Fibroblast of skin of abdomen (primary cell): Measurements from ENCODE around the gene PBX2.
"Not testable (repeated sequence)": the region's sequence is repeated elsewhere in the genome, so short reads cannot be mapped to it uniquely, and the experiment has no call there.

Experiments used
- DNase-seq: peaks from one replicate; pipeline ENCODE4 v3.0.0-alpha.2; 2013

PBX2 gene

DNA sequence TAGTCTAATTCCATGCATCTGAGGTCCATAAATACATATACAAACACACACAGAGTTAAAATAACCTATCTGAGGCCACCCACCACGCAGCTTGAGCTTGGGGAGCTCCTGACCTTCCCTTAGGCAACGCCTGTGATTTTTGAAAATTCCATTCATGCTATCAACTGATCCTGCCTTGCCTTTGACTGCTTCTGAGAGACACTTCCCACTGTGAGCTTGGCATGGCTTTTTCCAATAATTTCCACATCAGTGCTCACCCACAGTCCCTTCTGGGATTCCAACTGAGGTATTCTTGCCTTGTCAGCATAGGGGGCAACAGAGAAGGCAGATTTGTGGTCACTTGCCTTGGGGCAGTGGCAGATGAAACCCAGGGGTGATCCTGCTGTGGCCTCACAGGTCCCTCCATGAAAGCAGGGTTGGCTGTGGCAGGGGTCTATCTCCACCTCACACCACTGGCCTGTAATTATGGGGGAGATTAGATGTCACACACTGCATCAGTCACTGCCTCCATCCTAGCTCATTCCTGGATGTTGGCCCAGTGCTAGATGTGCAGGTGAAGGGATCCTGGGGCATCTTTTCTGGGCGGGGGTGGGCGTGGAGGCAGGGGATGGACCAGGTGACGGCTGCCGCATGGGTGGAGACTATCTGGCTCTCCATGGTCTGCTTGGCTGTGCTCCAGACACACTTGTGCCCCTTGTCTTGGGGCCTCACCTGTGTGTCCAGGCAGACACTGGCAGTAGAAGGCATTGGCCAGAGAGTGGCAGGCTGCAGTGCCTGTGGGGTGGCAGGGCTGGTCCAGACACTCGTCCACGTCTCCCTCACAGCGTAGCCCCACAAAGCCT, 13.6 kb upstream of the PBX2 start:
- DNase-seq: no peak

DNA sequence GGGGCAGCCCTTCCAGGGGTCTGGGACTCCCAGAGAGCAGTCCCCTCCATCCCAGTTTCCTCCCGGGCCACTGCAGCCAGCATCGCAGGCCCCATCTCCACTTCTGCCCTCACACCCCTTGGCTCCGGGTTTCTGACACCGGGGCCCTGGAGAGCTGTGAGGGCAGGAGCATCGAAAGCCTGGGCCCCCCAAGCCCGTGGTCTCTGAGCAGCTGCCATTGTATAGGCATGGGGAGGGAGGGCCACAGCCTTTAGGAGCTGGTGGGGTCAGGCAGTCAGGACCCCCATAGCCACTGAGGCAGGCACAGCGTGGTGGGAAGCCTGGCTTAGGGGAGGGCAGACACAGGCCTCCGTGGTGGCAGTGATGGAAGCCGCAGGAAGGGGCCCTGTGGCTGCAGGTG, 12.2 kb upstream of the PBX2 start:
- no peak for DNase-seq

DNA sequence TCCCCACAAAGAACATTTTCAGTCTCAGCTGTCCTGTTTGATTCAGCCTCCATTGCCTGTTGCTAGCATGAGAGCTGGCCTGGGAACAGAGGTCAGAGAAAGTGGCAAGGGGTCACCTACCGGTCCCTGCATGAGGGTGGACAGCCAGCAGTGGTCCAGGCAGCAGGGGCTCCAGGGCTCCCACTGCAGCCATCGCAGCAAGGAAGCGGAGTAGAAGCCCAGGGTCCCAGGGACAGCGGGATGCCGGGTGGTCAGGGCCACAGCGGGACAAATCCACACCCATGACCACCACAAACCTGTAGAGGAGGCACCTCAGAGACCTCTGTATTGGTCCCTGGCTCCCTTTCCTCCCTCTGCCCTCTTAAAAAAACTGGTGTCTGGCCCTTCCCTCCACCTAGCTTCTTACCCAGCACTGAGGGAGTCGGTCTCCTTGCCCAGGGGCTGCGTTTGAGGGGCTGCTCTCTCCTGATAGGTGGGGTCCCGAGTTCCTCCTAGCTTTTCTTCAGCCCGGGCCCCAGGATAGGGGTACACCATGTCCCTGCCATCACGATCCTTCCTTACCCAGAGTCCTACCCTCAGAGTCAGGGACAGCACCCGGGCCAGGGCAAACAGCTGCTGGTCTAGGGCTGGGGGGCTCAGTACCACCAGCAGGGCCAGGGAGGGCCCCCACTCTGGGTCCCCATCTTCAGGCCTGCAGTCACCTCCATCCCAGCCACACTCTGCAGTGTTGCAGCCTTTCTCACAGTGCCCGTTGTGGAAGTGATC, 10.9 kb upstream of the PBX2 start:
- DNase-seq: no peak

DNA sequence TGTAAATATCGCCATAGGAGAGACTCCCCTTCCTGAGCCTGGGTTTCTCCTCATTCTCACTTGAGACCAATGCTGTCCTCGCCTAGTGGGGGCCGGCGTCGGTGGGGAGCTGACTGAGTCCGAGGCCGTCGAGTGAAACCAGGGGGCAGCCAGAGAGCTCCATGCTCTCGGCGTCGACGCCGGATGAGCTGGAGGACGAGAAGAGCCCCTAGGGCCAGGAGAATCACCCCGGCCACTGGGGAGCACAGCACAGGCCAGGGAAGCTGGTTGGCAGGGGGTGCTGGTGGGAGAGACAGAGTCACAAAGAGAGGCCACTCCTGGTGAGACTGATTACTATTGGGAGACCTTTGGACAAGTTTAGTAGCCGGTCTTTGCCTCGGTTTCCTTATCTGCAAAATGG, 8.9 kb upstream of the PBX2 start:
- DNase-seq: no peak

DNA sequence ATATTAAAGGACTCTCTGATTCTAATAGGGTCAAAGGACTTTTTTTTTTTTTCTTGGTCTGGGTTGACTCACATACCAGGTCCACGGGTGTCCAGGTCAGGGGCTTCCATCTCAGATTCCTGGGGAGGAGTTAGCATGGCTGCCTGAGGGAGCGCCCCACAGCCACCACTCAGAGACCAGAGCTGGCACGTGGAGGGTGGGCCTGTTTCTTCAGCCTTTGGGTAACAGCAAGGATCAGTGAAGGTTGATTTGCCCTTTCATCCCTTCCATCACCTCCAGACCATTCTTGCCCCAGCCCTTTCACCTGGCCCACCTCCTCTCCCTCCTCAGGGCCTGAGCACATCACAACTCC, 8.3 kb upstream of the PBX2 start:
- DNase-seq: no peak

DNA sequence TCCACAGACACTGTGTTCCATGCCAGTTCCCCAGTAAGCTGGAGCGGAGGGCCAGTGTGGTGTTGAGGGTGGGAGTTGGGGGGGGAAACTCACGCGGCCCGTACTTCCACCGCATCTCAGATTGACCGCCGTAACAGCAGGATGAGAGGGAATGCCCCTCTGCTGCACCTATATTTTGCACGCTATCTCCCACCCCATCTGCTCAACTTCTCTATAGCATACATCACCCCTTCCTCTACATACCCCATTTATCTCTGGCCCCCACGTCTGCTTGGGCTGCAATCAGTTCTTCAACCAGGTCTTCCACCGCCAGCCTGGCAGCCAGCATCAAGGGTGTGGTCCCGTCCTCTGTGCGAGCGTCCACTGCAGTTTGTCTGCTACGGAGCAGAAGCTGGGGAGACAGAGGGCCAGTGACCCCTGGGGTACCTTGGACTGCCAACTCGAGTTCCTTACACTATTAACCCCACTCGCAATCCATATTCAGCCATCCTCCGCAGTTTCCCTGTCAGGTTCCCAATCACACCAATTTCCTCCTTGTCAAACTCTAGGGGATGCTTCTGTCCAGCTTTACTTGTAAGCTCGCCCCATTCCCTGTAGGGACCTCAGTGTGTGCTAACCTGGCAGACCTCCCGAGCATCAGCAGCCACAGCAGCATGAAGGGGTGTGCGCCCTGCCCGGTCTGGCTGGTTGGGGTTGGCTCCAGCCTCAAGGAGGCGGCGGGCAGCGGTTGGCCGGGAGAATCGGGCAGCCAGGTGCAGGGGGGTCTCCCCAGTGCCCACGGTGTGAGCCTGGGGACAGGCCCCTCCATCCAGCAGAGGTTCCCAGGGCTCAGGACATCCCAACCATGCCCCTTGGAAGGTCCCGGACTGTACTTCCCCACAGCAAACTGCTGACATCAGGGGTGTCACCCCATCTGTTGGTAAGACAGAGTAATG, 6.9 kb upstream of the PBX2 start:
- no peak for DNase-seq

DNA sequence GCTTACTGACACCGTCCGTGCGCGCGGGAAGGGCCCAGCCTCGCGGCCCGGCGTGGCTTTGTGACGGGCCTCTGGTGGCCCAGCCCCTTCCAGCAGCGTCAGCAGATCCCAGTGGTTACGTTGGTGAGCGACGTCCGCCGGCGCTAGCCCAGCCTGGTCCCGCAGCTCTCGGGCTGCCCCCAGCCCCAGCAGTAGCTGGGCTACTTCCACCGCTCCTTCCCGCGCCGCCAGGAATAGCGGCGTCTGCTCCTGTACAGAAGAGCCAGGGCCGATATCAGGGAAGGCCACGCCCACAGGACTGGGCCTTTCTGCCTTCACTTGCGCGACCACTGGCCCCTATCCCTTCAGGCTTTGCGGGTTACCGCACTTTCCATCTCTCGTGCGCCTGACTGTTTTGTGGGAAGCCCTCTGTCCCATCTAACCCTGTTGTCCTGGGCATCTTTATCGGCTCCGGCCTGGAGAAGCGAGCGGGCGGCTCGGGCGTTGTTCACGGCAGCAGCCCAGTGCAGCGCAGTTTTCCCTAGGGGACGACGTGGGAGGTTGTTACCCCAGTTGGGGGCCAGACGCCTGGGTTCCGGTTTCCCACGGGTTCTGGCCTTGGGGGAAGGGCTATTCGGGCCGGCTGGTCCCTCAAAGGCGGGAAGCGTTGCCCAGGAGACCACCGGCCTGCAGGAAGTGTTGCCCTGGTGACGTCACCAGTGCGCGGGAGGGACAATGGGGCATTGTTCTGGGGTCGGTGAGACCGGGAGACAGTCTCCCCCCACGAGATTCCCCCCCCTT, 6.1 kb upstream of the PBX2 start:
- DNase-seq: peak; percentile 86

DNA sequence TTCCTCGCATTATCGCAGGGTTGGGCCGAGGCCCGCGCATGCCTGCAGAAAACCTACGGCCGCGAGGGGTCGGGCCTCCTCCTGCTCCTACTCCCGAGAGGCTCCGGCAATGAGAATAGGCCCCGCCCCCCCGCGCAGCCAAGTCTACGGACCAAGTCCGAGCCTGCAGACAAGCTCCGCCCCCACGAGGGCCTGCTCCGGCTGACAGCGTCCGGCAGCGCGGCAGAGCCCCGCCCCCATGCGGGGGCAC, 5.6 kb upstream of the PBX2 start:
- peak; percentile 100 for DNase-seq

DNA sequence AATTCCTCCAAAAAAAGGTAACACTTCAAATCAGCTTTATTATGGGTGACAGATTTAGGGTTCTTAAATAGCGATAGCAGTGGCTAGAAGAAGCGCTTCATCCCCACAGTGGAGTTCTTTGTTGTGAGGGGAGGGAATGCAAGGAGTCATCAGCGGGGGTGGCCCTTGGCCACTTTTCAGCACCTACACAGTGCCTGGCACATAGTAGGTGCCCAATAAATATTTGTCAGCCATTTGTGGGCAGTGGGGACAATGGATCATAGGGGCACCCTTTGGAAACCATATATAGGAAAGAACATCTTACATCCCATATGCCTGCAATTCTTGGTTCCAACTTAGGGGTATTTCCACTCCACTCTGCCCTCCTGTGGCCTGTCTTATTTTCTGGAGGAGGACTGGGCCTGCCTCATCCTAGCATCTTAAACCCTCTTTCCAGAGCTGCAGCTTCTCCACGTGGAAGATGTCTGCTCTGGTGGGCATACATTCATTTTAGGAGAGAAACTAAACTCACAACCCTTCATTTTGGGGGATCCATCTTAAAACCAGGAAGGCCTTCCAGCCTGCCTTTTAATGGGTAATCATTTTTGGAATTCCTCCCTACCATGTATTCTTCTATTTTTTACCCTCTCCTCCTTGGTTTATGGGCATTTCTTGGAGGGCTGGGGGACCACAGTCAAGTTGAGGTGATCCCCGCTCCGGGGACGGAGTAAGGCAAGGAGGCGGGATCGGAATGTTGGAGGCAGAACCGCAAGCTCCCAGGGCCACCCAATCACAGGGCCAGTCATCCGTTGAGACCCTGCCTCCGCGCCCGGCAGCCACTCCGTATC, 5.0 kb upstream of the PBX2 start:
- peak; percentile 58 for DNase-seq

DNA sequence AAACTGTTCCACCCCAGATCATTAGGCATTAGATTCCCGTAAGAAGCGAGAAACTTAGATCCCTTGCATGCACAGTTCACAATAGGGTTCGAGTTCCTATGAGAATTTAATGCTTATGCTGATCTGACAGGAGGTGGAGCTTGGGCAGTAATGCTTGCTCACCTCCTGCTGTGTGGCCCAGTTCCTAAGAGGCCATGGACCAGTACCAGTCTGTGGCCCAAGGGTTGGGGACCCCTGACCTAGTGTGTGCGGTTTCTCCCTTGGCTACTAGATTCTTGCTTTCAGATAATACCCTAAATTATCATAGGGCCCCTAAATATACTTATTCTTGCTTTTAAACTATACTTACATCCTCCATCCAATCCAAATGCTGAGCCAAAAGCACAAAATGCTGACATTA, 4.4 kb upstream of the PBX2 start:
- no peak for DNase-seq

DNA sequence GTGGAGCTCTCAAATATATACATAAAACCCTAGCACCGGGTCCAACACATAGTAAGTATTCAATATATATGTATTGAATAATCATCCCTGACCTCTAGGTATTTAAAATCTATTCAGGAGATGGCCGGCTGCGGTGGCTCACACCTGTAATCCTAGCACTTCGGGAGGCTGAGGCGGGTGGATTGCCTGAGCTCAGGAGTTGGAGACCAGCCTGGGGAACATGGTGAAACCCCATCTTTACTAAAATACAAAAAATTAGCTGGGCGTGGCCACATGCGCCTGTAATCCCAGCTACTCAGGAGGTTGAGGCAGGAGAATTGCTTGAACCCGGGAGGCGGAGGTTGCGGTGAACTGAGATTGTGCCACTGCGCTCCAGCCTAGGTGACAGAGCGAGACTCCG, 3.1 kb upstream of the PBX2 start:
- DNase-seq: not testable (repeated sequence)

DNA sequence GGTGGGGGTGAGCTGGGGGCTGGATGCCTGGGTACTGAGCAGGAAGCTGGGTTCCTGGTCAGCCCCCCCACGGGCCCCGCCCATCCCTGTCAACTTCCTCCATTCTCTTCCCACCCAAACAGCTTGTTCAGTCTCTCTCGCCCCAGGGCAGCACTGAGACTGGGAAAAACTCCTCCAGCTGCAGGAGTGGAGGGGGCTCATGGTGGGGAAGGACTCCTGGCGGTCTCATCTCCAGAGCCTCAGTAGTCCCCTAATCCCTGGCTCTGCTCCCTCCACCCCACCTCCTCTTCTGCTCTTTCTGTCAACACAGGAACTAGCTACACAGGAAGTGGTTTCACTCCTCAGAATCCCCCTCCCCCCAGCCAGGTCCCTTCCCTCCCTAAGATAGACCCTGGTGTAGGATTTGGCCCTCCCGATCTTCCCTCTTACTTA, 2.6 kb upstream of the PBX2 start, which contains the start of gene GPSM3:
Gene GPSM3, minus strand, starts transcription at position 36 of the 432 bp plus-strand sequence. CDS start 130 bp downstream, outside the sequence.
- DNase-seq: peak; percentile 64

DNA sequence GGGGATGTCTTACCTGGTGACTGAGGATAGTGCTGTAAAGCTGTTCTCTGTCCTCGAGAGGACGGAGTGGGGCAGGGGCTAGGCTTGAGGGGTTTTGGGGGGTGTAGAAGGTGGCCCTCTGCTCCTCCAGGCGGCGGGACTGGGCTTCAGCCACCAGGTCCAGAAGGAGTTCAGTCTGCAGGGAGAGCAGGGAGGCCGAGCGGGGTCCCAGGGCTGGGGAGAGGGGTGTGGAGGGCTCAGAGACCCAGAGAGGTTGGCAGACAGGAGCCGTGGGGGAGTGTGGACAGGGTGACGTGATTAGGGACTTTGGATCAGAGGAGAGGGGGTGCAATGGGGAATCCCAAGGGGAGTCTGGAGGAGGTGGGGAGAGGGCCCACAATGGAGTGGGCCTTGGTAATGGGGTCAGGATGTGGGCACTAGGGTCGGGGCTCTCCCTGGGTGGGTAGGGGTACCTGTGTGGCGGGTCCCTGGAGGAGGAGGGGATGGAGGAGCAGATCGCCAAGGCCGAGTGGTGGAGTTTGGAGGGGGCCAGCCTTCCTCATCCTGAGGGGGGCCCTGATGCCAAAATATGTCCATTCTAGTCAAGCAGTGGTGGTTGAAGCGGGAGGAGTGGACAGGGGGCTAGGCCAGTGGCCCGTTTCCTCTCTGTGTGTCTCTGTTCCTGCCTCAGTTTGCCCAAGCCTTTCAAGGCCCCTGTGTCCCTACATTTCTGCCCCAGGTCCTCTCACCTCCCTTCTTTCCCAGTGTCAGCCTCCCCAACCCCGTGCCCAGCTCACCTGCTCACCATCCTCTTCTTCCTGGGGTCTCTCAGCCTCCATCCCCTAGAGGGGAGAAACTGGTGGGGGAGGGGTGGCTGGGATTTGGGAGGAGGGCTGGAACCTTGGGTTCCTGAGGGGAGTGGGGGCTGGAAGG, 1.9 kb upstream of the PBX2 start:
- DNase-seq: no peak

DNA sequence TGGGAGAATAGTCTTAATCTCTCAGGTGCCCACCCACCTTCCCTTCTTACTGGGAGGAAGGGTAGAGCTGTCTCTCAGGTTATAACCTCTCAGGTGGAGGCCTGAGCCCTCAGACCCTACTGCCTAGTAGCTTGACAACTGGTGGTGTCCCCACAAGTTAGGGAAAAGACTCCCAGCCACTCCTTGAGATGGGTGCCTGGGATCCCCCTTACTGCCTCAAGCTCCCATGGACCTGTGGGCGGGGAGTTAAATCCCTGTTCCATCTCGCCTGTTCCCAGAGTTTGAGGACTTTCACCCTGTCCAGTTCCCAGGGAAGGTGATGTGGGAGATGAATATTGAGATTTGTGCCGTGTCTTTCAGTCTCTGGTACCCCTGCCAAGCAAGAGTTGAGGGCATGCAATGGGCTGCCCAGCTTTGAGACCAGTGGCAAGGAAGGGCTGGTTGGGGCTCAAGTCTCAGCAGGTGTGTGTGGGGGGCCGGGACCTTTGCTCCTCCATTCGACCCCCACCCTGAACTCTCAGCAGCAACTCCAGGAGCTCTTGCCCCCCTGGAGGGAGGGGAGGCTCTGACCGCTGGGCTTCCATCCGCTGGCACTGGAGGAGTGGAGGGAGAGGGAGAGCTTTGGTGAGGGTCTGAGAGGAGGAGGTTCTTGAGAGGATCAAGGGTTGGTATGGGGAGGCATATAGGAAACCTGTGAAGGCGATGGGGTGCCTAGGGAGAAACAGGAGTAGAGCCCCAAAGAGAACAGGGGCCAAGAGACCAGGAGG, 1.1 kb upstream of the PBX2 start:
- no peak for DNase-seq

DNA sequence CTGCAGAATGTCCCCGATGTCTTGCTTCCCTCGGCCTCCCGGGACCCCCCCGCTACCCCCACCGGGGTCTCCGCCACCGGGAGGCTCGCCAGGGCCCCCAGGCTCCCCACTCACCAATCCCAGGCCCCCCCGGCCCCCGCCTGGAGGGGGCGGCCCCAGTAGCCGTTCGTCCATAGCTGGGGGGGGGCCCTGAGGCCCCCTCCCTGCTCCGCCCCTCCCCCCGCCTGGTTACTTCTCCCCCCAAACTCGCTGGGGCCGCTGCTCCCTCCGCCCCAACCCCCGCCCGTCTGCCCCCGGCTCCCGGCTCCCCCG, 304 bp downstream of the PBX2 start:
- no peak for DNase-seq

DNA sequence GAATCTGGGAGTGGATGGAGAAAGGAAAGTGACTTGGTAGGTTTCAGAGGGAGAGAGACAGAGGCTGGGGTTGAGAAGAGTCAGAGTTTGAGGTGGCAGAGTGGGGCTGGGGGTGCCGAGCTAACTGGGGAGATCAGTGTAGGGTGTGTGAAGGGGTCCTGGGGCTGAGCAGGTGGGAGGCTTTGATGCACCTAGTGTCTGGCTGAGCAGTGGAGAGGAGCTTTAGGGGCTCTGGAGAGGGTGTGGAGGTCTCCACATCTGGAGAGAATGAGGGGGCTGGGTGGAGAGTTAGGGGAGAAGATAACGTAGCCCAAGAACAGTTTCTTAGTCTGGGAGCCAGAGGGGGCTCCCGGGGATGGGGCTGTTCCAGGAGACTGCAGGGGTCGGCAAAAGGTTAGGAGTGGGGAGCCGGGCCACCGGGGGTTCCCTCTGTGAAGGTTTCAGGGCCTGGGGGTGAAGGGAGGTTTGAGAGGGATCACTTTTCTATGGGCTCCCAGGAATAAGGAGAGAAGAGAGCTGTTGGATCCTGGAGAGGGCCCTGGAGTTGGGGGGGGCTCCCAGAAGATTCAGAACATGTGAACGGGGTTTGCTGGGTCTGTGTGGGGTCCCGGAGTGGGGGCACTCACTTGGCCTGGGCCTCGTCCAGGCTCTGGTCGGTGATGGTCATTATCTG, 797 bp downstream of the PBX2 start:
- no peak for DNase-seq

DNA sequence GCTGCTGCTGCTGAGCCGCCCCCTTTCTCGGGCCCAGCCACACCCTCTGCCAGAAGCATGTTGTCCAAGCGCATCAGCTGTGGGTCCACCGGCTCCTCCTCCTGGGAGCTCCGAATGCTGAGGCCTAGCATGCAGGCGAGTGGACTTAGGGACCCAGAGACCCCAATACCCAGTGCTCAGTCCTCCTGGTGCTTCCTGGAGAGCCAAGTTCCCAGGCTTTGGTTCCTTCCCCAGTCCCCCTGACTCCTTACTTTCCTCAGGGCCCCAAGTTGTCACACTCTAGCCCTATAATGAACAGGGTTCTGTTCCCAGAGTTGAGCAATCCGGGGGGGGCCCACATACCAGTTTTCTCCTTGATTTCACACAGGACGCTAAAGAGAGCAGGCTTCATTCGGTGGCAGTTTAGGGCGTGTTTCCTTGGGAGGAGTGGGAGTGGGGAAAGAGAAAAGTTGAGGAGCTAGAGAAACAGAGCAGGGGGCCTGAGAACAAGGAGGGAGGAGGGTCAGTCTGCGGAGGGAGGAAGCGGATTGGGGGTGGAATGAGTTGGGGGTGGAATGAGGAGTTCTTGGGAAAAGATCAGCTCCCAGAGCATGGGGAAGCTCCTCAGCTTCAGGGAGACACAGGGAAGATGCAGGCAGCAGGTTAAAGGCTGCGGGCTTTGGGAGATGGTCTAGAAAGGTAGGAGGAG, 1.5 kb downstream of the PBX2 start:
- peak; percentile 16 for DNase-seq

DNA sequence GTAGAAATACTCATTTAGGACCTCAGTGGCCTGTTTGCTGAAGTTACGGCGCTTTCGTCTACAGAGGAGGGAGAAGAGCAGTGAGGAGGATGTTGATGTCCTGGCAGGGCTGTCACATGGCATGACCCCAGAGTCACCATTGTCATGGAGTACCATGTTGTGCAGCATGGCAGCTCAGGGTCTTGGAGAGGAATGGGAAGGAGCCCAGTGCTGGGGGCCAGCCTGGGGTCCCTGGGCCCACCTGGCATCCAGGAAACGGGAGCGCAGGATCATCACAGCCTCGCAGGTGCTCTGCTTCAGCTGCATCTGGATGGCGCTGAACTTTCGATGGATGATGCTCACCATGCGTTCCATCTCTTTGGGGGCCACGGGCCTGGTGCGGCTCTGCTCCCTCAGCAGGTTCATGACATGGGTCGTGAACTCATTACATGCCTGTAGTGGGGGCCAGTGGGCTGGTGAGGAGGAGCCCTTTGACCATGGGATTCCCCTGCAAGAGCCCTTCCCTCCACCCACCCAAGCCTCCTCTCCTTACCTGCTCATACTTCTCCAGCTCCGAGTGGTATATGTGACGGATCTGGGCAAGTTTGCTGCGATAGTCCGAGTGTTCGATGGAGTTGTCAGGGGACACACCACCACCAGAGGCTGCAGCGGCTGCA, 2.1 kb downstream of the PBX2 start:
- DNase-seq: not testable (repeated sequence)
